Colonic mucosa (tissue), 4 donors: ENCODE data around the gene ZFAND6. TPM values are rescaled to one million over a fixed set of nuclear protein-coding genes. Genes with fewer than 3 reads are reported as not detected.

ENCODE experiments used
- DNase-seq: peaks from one replicate; pipeline ENCODE4 v3.0.0-alpha.2; 2020
- H3K27ac ChIP-seq: fragments of 200-600 bp; one replicate; pipeline ENCODE4 v1.8.0; 2021
- H3K27me3 ChIP-seq: fragments of 200-600 bp; one replicate; pipeline ENCODE4 v1.8.0; 2021
- H3K36me3 ChIP-seq: fragments of 200-600 bp; one replicate; pipeline ENCODE4 v1.8.0; 2021
- H3K4me1 ChIP-seq: fragments of 200-600 bp; one replicate; pipeline ENCODE4 v1.8.0; 2021; ENCODE audit warnings: mild to moderate bottlenecking
- H3K4me3 ChIP-seq: fragments of 200-600 bp; one replicate; pipeline ENCODE4 v1.8.0; 2021
- H3K9ac ChIP-seq, 2 donors: one replicate each; pipeline ENCODE4 v1.7.0; 2013; ENCODE audit warnings: control low read depth in 2 of 2, low read depth in 2 of 2, low read length in 2 of 2
- H3K9me3 ChIP-seq: fragments of 200-600 bp; one replicate; pipeline ENCODE4 v1.8.0; 2021
- intact Hi-C: fragments of 100-400 bp; cut with DNase I; formaldehyde crosslinking; loops from one replicate; pipeline ENCODE4 v1.14.1; 2022
- total RNA-seq, 2 donors: library from RNA; stranded (reverse); fragmentation: NEBNext Ultra II Directional in 1 of 2; extraction: Animal tissue kit (Norgen Biotek cat#: 25700) in 1 of 2; gene quantifications; one replicate each; pipeline ENCODE4 v1.2.1, GENCODE V29; 2021
- TF ChIP-seq, protein P1 (sequence below): fragments of 200-600 bp; IDR thresholded peaks from one replicate; pipeline ENCODE4 v1.8.0; 2022; ENCODE audit warnings: antibody characterized with exemption, mild to moderate bottlenecking
- donor health status: healthy.
- donor health status: DM: no; HTN: no; CAD: no.
- donor health status: DM: no; HTN: no; CAD: no.

The ZFAND6 gene
- total RNA-seq, 2 donors from 2014 or later = 56.0 to 82.4 TPM

DNA sequence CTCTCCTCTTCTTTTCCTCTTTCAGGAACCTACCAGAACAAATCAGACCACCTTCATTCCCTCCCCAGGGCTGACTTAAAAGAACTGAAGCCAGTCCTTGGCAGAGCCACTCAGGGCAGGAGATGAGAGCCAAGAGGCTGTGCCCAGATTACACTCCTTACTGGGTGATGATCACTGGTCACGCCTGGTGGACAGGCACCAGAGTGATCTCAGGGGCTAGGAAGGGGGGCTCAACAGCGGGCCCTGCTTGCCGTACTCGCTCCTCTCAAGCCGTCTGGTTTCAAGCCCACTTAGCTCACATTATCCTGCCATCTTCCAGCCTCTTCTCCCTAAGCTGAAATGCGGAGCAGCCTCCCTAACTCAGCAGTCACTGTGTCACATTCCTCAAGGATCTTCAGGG is 91.7 kb downstream of the ZFAND6 start:
- no peak overlapping the region for H3K27ac ChIP-seq
- intact Hi-C loops = loop anchor here (10.0 kb wide), 1 partner anchor 86 kb away; no protein-coding TSS in a partner anchor
- H3K4me1 ChIP-seq = no peaks in the 10 kb centered on the region
- no peak overlapping the region for H3K9ac ChIP-seq
- no peaks in the 10 kb centered on the region for H3K9me3 ChIP-seq
- no peaks in the 10 kb centered on the region for H3K36me3 ChIP-seq
- no peak for DNase-seq
- no peaks in the 10 kb centered on the region for H3K27me3 ChIP-seq
- no peak overlapping the region for H3K4me3 ChIP-seq
- TF ChIP-seq, protein P1, sequence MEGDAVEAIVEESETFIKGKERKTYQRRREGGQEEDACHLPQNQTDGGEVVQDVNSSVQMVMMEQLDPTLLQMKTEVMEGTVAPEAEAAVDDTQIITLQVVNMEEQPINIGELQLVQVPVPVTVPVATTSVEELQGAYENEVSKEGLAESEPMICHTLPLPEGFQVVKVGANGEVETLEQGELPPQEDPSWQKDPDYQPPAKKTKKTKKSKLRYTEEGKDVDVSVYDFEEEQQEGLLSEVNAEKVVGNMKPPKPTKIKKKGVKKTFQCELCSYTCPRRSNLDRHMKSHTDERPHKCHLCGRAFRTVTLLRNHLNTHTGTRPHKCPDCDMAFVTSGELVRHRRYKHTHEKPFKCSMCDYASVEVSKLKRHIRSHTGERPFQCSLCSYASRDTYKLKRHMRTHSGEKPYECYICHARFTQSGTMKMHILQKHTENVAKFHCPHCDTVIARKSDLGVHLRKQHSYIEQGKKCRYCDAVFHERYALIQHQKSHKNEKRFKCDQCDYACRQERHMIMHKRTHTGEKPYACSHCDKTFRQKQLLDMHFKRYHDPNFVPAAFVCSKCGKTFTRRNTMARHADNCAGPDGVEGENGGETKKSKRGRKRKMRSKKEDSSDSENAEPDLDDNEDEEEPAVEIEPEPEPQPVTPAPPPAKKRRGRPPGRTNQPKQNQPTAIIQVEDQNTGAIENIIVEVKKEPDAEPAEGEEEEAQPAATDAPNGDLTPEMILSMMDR = no peak

DNA sequence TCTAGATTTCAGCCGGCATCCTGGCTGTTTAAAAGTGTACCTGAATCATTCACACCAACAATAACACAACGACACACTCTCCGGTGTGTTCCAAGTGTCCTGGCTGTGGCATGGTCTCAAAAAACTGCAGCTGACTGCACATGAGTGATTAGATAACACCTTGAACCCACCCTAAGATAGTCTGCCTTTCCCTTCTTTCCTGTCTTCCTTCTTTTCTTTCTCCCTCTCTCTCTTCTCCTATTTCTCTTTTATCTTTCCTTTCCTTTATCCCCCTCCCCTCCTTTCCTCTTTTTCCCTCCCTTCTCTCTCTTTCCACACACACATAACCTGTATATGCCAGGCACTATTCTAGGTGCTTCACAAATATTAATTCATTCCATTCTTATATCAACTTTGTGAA is 92.1 kb downstream of the ZFAND6 start:
- intact Hi-C loops = loop anchor here (10.0 kb wide), 1 partner anchor 87 kb away; no protein-coding TSS in a partner anchor
- no peaks in the 10 kb centered on the region for H3K4me1 ChIP-seq
- H3K4me3 ChIP-seq = no peak overlapping the region
- TF ChIP-seq, protein P1 = no peak
- no peaks in the 10 kb centered on the region for H3K36me3 ChIP-seq
- H3K9ac ChIP-seq = no peak overlapping the region
- H3K27ac ChIP-seq = no peak overlapping the region
- H3K27me3 ChIP-seq = no peaks in the 10 kb centered on the region
- no peaks in the 10 kb centered on the region for H3K9me3 ChIP-seq
- DNase-seq = no peak

DNA sequence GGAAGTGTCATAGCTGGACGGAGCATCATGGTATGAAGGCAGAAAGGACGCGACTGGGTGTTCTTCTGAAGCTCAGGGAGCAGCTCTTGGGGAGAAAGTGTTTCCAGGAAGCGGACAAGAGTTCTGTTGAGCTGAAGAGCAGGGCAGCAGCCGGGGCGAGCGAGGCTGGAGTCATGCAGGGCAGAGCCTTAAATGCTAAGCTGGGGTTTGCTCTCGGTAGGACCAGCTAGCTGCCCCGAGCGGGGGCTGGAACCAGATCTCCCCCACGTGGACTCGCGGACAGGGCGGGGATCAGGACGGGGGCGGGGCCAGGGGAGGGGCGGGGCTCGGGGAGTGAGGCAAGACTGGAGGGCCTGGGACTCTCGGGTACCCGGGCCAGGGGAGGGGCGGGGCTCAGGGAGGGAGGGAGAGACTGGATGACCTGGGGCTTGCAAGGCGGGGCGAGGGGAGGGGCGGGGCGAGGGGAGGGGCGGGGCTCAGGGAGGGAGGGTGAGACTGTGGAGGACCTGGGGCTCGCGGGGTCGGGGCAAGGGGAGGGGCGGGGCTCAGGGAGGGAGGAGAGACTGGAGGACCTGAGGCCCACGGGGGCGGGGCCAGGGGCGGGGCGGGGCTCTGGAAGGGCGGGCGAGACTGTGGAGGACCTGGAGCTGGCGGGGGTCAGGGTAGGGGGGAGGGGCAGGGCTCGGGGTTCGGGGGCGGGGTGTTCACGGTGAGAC is 92.9 kb downstream of the ZFAND6 start:
- H3K9ac ChIP-seq = peak overlapping the region; percentile 52 to 67
- TF ChIP-seq, protein P1 = no peak
- intact Hi-C loops = loop anchor here (10.0 kb wide), 1 partner anchor 88 kb away; no protein-coding TSS in a partner anchor
- peak; percentile 98 for DNase-seq
- no peaks in the 10 kb centered on the region for H3K27me3 ChIP-seq
- H3K4me3 ChIP-seq = peak overlapping the region; percentile 59
- no peaks in the 10 kb centered on the region for H3K36me3 ChIP-seq
- H3K9me3 ChIP-seq = no peaks in the 10 kb centered on the region
- peak overlapping the region; percentile 60 for H3K27ac ChIP-seq
- H3K4me1 ChIP-seq = no peaks in the 10 kb centered on the region

DNA sequence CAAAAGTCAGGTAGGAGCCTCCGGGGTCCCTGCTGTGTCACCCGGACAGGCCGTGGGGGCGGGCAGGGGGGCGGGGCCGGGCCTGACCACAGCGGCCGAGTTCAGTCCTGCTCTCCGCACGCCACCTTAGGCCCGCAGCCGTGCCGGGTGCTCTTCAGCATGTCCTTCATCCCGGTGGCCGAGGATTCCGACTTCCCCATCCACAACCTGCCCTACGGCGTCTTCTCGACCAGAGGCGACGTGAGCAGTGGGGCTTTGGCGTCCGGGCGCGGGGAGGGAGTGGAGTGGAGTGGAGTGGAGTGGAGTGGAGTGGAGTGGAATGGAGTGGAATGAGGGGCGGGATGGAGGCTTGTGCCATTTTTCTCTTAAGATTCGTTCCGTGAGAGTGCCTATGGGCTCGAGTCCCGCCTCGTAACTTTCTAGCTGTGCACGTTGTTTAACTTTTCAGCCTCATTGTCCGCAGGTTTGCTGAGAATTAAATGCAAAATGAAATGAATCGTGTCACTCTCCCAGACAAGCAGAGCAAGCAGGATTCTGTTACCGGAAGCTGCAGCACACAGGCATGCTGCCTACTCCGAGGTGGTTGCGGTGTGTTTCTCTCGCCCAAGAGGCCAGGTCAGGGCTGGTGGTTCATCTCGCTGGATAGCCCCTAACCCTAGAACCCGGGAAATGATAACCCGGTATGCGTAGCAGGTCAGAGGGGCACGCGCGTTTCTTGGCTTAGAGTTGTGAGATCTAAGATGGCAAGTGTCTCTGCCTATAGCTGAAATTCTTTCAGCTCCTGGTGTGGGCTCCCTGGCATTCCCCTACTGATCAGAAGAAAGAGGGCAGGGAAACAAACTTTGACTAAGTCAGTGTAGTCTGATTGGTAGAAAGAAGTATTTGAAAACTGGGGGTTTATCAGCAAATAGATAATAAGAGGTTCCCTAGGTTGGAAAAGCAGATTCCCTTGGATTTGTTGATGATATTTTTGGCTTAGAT is 93.7 kb downstream of the ZFAND6 start, which contains the start of gene FAH:
Gene FAH (plus strand): TSS at position 104 of the 981 bp plus-strand sequence. CDS start 56 bp downstream, at position 160.
- TF ChIP-seq, protein P1 = no peak
- no peaks in the 10 kb centered on the region for H3K9me3 ChIP-seq
- peak within 1 kb of the TSS; percentile 59 for H3K4me3 ChIP-seq
- peak within 1 kb of the TSS; percentile 60 for H3K27ac ChIP-seq
- no peaks in the 10 kb centered on the region for H3K4me1 ChIP-seq
- intact Hi-C loops = loop anchor here (10.0 kb wide), 1 partner anchor 88 kb away; no protein-coding TSS in a partner anchor
- no peaks in the 10 kb centered on the region for H3K27me3 ChIP-seq
- no peaks in the 10 kb centered on the region for H3K36me3 ChIP-seq
- peak within 1 kb of the TSS; percentile 63 to 67 for H3K9ac ChIP-seq
- peak; percentile 51 for DNase-seq

DNA sequence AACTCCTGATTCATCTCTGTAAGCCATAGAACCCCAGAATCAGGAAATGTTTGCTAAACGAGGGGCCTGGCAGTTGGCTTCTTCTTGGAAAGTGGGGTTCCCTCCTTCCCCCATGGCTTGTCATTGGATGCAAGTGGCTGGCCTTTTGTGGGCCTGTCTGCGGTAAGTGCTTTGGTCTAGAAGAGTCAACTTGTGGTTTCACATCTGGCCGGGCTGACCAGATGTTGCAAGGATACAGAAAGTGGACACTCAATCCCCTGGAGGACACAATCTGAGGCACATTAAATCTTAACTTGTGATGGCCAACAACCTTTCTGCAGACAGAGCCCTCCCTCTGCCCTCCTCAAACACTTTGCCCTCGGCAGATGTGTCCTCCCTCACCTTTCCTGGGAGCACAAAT is 94.4 kb downstream of the ZFAND6 start:
- peak overlapping the region in 1 of 2 donors; percentile 63 for H3K9ac ChIP-seq
- intact Hi-C loops = loop anchor here (10.0 kb wide), 1 partner anchor 89 kb away; no protein-coding TSS in a partner anchor
- no peaks in the 10 kb centered on the region for H3K36me3 ChIP-seq
- H3K27me3 ChIP-seq = no peaks in the 10 kb centered on the region
- H3K9me3 ChIP-seq = no peaks in the 10 kb centered on the region
- DNase-seq = no peak
- H3K27ac ChIP-seq = no peak overlapping the region
- H3K4me1 ChIP-seq = no peaks in the 10 kb centered on the region
- H3K4me3 ChIP-seq = no peak overlapping the region
- TF ChIP-seq, protein P1 = no peak
